MCF 10A (cell line): ENCODE results near the gene MFAP4. TPM values are rescaled to one million over a fixed set of nuclear protein-coding genes. Genes with fewer than 3 reads are reported as not detected.

Source experiments
- BruUV-seq: library from RNA; stranded (reverse); fragments of 400-500 nt; replicated peaks from 2 replicates; lab custom pipeline; 2021; lab: Mats Ljungman, UMichigan
- CTCF ChIA-PET: fragments of 300-600 bp; sonication (Branson Sonifier 250); formaldehyde crosslinking; extraction: SDS; loops from one replicate; lab custom pipeline; 2021; ENCODE audit warnings: antibody characterized with exemption, inconsistent platforms; lab: Yijun Ruan, JAX
- POLR2A ChIA-PET: fragments of 300-600, 350-650 bp; sonication (Branson Sonifier 250); formaldehyde crosslinking; extraction: SDS; loops from one replicate; lab custom pipeline; 2020; ENCODE audit warnings: antibody characterized with exemption, inconsistent platforms; lab: Yijun Ruan, JAX
- DNase-seq: peaks from one replicate; pipeline ENCODE4 v3.0.0-alpha.2; 2018; ENCODE audit not compliant: unreplicated experiment
- H3K27ac Mint-ChIP-seq: one replicate; pipeline ENCODE4 v1.8.0; 2022; ENCODE audit warnings: mild to moderate bottlenecking, low read depth, mixed read lengths; ENCODE audit not compliant: unreplicated experiment
- H3K27me3 Mint-ChIP-seq: one replicate; pipeline ENCODE4 v1.8.0; 2022; ENCODE audit warnings: mixed read lengths; ENCODE audit not compliant: insufficient read depth, unreplicated experiment
- H3K36me3 Mint-ChIP-seq: one replicate; pipeline ENCODE4 v1.8.0; 2022; ENCODE audit warnings: mild to moderate bottlenecking, moderate library complexity, mixed read lengths; ENCODE audit not compliant: insufficient read depth, unreplicated experiment
- H3K4me1 Mint-ChIP-seq: one replicate; pipeline ENCODE4 v1.8.0; 2022; ENCODE audit warnings: mixed read lengths; ENCODE audit not compliant: insufficient read depth, unreplicated experiment
- H3K4me3 Mint-ChIP-seq: one replicate; pipeline ENCODE4 v1.8.0; 2022; ENCODE audit warnings: mild to moderate bottlenecking, moderate library complexity, mixed read lengths; ENCODE audit not compliant: unreplicated experiment
- H3K9me3 Mint-ChIP-seq: one replicate; pipeline ENCODE4 v1.8.0; 2022; ENCODE audit warnings: mixed read lengths; ENCODE audit not compliant: unreplicated experiment
- intact Hi-C: fragments of 100-400 bp; cut with micrococcal nuclease; formaldehyde crosslinking; loops from 2 replicates; pipeline ENCODE4 v1.14.1; 2022
- total RNA-seq: library from RNA; stranded (reverse); gene quantifications from 2 replicates; pipeline ENCODE4 v1.2.3, GENCODE V29; 2022
- TF ChIP-seq, protein P1 (sequence below): fragments of 200-600 bp; IDR thresholded peaks from one replicate; pipeline ENCODE4 v1.8.0; 2022; ENCODE audit warnings: antibody characterized with exemption, mild to moderate bottlenecking; ENCODE audit not compliant: unreplicated experiment

MFAP4 gene
- total RNA-seq, 1 experiment from 2014 or later = not detected

DNA sequence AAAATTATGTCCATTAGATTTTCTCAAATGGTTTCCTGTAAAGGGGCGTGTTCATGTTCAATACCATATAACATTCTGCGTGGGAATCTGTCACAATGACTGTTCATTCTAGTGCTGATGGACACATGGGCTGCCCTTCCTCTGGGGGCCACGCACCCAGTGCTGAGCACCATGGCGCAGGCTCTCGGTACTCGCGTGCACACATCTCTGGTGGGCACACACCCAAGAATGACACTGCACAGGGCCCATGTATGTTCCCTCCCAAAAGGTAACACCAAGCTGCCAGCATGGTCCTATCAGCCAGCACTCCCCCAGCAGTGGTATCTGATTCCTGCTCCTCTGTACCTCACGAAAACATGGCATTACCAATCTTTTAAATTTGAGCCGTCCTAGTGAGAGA, 38.2 kb downstream of the MFAP4 start:
- ChIA-PET CTCF (no interaction called here), POLR2A (interaction anchor here (0.7 kb wide), 2 partner anchors 11 to 419 kb away, joined by 3 read pairs; no protein-coding TSS in a partner anchor)
- Mint-ChIP-seq H3K27ac (no peak overlapping the region), H3K36me3 (peaks cover 8% of the 10 kb centered on the region), H3K9me3 (no peaks in the 10 kb centered on the region), H3K4me1 (peaks cover 11% of the 10 kb centered on the region), H3K4me3 (no peak overlapping the region), H3K27me3 (no peaks in the 10 kb centered on the region)
- DNase-seq = no peak
- TF ChIP-seq, protein P1, sequence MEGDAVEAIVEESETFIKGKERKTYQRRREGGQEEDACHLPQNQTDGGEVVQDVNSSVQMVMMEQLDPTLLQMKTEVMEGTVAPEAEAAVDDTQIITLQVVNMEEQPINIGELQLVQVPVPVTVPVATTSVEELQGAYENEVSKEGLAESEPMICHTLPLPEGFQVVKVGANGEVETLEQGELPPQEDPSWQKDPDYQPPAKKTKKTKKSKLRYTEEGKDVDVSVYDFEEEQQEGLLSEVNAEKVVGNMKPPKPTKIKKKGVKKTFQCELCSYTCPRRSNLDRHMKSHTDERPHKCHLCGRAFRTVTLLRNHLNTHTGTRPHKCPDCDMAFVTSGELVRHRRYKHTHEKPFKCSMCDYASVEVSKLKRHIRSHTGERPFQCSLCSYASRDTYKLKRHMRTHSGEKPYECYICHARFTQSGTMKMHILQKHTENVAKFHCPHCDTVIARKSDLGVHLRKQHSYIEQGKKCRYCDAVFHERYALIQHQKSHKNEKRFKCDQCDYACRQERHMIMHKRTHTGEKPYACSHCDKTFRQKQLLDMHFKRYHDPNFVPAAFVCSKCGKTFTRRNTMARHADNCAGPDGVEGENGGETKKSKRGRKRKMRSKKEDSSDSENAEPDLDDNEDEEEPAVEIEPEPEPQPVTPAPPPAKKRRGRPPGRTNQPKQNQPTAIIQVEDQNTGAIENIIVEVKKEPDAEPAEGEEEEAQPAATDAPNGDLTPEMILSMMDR = no peak
- BruUV-seq = no TSS peak
- intact Hi-C loops = no loop called here

DNA sequence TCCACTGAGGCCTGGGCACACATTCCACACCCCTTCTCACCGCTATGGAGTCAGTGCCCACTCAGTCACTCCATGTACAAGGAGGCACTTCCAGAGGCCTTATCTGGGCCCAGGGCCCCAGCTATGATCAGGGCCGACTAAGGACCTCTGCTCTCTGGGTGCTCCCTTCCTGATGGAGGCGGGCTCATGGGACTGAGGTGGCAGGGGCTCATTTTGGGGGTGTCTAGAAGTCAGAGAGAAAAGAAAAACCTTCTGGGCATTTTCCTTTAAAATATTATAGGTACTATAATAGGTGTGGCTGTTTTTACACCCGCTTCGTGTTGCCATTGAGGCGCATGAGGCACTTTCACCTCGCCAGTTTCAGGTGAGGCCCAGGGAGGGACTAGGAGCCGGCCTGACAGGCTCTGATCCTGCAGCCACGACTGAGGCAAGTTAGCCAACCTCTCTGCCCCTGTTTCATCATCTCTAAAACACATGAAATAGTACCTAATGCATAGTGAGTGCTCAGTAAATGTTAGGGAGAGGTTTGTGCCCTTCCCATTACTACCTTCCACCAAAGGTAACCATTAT, 38.8 kb downstream of the MFAP4 start:
- Mint-ChIP-seq H3K27ac (no peak overlapping the region), H3K4me3 (no peak overlapping the region)

DNA sequence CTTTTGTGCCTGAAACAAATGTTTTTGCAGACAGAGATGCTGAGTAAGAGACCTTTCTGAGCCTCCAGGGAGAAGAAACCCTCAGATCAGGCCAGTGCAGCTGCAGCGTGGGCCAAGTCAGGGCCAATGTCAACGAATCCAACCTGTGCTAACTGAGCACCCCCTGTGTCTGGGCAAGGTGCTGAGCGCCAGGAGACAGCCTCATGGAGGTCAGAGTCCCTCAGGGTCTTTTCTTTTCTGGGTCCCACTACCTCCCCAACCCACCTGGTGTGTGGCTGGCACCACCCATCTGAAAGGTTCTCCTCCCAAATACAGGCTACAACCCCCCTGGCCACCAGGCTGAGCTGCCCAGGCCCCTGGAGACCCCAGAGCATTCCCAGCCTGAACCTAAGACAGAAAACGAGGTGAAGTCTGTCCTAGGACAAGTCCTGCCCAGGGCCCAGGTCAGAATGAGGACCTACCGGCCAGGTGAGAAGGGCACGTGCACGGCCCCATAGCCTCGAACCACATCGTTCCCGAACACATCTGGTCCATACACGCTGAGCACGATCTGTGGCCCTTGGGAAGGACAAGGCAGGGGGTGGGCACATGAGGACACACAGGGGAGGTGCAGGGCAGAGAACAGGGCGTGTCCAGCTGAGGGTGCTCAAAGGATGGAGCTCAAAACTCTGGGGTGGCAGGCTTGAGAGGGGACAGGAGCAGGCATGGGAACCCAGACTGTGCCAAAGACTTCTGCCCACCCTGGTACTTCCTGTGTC, 39.5 kb downstream of the MFAP4 start:
- no peaks in the 10 kb centered on the region for H3K9me3 Mint-ChIP-seq
- ChIA-PET CTCF (interaction anchor here (0.7 kb wide), 2 partner anchors 9 to 186 kb away, joined by 3 read pairs; partner anchors contain the start of gene SLC47A1), POLR2A (interaction anchor here (1.0 kb wide), 1 partner anchor 9 kb away, joined by 3 read pairs; no protein-coding TSS in a partner anchor)
- intact Hi-C loops = no loop called here
- H3K27ac Mint-ChIP-seq = peak overlapping the region; percentile 77
- H3K36me3 Mint-ChIP-seq = peaks cover 13% of the 10 kb centered on the region
- BruUV-seq = no TSS peak
- H3K27me3 Mint-ChIP-seq = no peaks in the 10 kb centered on the region
- TF ChIP-seq, protein P1 = no peak
- H3K4me3 Mint-ChIP-seq = no peak overlapping the region
- peaks cover 10% of the 10 kb centered on the region for H3K4me1 Mint-ChIP-seq
- no peak for DNase-seq

More for the DNA sequence above, 38.8 kb downstream of the MFAP4 start:
- H3K9me3 Mint-ChIP-seq = no peaks in the 10 kb centered on the region
- no peaks in the 10 kb centered on the region for H3K27me3 Mint-ChIP-seq
- intact Hi-C loops = no loop called here
- peaks cover 8% of the 10 kb centered on the region for H3K36me3 Mint-ChIP-seq
- no TSS peak for BruUV-seq
- POLR2A ChIA-PET = no interaction called here
- CTCF ChIA-PET = no interaction called here
- peaks cover 10% of the 10 kb centered on the region for H3K4me1 Mint-ChIP-seq
- TF ChIP-seq, protein P1 = no peak
- DNase-seq = no peak
